ENCODE data around the gene HOXA13.

Gene HOXA13

GRCh38 chr7:27185854-27186667, 13.8 kb downstream of the HOXA13 start:
- Histone ChIP-seq H3K27ac (ENCODE audit: low read depth, low read length, poor library complexity, severe bottlenecking) (no peak overlapping the region), H3K79me2 (ENCODE audit: insufficient read depth, low read length) (no peaks in the 10 kb centered on the region), H3F3A (ENCODE audit: insufficient read depth, low read length) (no peaks in the 10 kb centered on the region), H3K27me3 (ENCODE audit: insufficient read depth, low read length) (peaks cover 22% of the 10 kb centered on the region), H2AFZ (ENCODE audit: low read length) (no peak overlapping the region), H3K36me3 (ENCODE audit: insufficient read depth, low read length) (no peaks in the 10 kb centered on the region), H3K9me2 (ENCODE audit: low read depth, low read length) (no peaks in the 10 kb centered on the region), H3K9ac (ENCODE audit: low read length) (no peak overlapping the region), H3K4me3 (ENCODE audit: low read depth, low read length, poor library complexity, severe bottlenecking) (no peak overlapping the region), H3K9me3 (ENCODE audit: low read length) (no peaks in the 10 kb centered on the region), H4K20me1 (ENCODE audit: insufficient read depth, low read length) (no peaks in the 10 kb centered on the region), H3K4me1 (ENCODE audit: insufficient read depth, low read length, severe bottlenecking) (peaks cover 16% of the 10 kb centered on the region), H3K4me2 (ENCODE audit: low read length) (no peak overlapping the region)
- TF ChIP-seq CTCF (IDR thresholded peaks at IDR 0.05; ENCODE audit: low read length) = no peak
- TF ChIP-seq EZH2 (IDR thresholded peaks at IDR 0.05; ENCODE audit: borderline replicate concordance, low read length) = no peak

GRCh38 chr7:27185013-27185853, 14.7 kb downstream of the HOXA13 start, which contains the start of gene HOXA11:
Gene HOXA11 (minus strand): TSS chr7:27185232. CDS start chr7:27185144, 88 bp downstream.
- Histone ChIP-seq H3F3A (ENCODE audit: insufficient read depth, low read length) (no peaks in the 10 kb centered on the region), H3K9ac (ENCODE audit: low read length) (peak within 1 kb of the TSS; percentile 5; the same call in 1 of the 2 replicates), H3K36me3 (ENCODE audit: insufficient read depth, low read length) (no peaks in the 10 kb centered on the region), H3K4me2 (ENCODE audit: low read length) (peak within 1 kb of the TSS; percentile 57), H3K4me1 (ENCODE audit: insufficient read depth, low read length, severe bottlenecking) (peaks cover 16% of the 10 kb centered on the region), H3K27ac (ENCODE audit: low read depth, low read length, poor library complexity, severe bottlenecking) (no peak within 1 kb of the TSS), H2AFZ (ENCODE audit: low read length) (no peak within 1 kb of the TSS), H3K27me3 (ENCODE audit: insufficient read depth, low read length) (peaks cover 22% of the 10 kb centered on the region), H4K20me1 (ENCODE audit: insufficient read depth, low read length) (no peaks in the 10 kb centered on the region), H3K9me2 (ENCODE audit: low read depth, low read length) (no peaks in the 10 kb centered on the region), H3K4me3 (ENCODE audit: low read depth, low read length, poor library complexity, severe bottlenecking) (peak within 1 kb of the TSS; percentile 54), H3K9me3 (ENCODE audit: low read length) (no peaks in the 10 kb centered on the region), H3K79me2 (ENCODE audit: insufficient read depth, low read length) (no peaks in the 10 kb centered on the region)
- no peak for TF ChIP-seq CTCF (IDR thresholded peaks at IDR 0.05; ENCODE audit: low read length)
- TF ChIP-seq EZH2 (IDR thresholded peaks at IDR 0.05; ENCODE audit: borderline replicate concordance, low read length) = no peak

- Histone ChIP-seq H3F3A (ENCODE audit: insufficient read depth, low read length) (no peaks in the 10 kb centered on the region), H3K4me2 (ENCODE audit: low read length) (peak overlapping the region; percentile 57), H3K9ac (ENCODE audit: low read length) (peak overlapping the region; percentile 5; the same call in 1 of the 2 replicates), H3K9me2 (ENCODE audit: low read depth, low read length) (no peaks in the 10 kb centered on the region), H2AFZ (ENCODE audit: low read length) (no peak overlapping the region), H3K79me2 (ENCODE audit: insufficient read depth, low read length) (no peaks in the 10 kb centered on the region), H3K27me3 (ENCODE audit: insufficient read depth, low read length) (peaks cover 22% of the 10 kb centered on the region), H3K9me3 (ENCODE audit: low read length) (no peaks in the 10 kb centered on the region), H3K27ac (ENCODE audit: low read depth, low read length, poor library complexity, severe bottlenecking) (no peak overlapping the region), H3K4me1 (ENCODE audit: insufficient read depth, low read length, severe bottlenecking) (peaks cover 16% of the 10 kb centered on the region), H4K20me1 (ENCODE audit: insufficient read depth, low read length) (no peaks in the 10 kb centered on the region), H3K36me3 (ENCODE audit: insufficient read depth, low read length) (no peaks in the 10 kb centered on the region), H3K4me3 (ENCODE audit: low read depth, low read length, poor library complexity, severe bottlenecking) (peak overlapping the region; percentile 54)
- TF ChIP-seq EZH2 (IDR thresholded peaks at IDR 0.05; ENCODE audit: borderline replicate concordance, low read length) = no peak
- TF ChIP-seq CTCF (IDR thresholded peaks at IDR 0.05; ENCODE audit: low read length) = no peak
Measured at GRCh38 chr7:27184337-27185012, 15.4 kb downstream of the HOXA13 start.

Data from OCI-LY1 (cell line).